Naive B cell (primary cell): Measurements from ENCODE around the gene ATP6V0A1. TPM values are rescaled to one million over a fixed set of nuclear protein-coding genes. Genes with fewer than 3 reads are reported as not detected.
"Not testable (repeated sequence)": the region's sequence is repeated elsewhere in the genome, so short reads cannot be mapped to it uniquely, and the experiment has no call there.

Experiments used
- ATAC-seq, 2 donors: fragments of 150-1000 bp; cut with Tn5 transposase; 2 replicates each; pipeline ENCODE4 v1.10.0; 2021; ENCODE audit warnings: low read depth in 2 of 2, mild to moderate bottlenecking in 2 of 2, moderate library complexity in 2 of 2
- DNase-seq: peaks from one replicate; pipeline ENCODE4 v3.0.0; 2022
- H3K27ac Mint-ChIP-seq, 6 donors: one replicate each; pipeline ENCODE4 v1.8.0; 2020 to 2022; ENCODE audit warnings: mild to moderate bottlenecking in 6 of 6, mixed read lengths in 6 of 6, moderate library complexity in 5 of 6, inconsistent platforms in 2 of 6
- H3K27me3 Mint-ChIP-seq, 3 donors: one replicate each; pipeline ENCODE4 v1.8.0; 2021 to 2022; ENCODE audit warnings: mixed read lengths in 3 of 3, mild to moderate bottlenecking in 1 of 3
- H3K36me3 Mint-ChIP-seq, 2 donors: one replicate each; pipeline ENCODE4 v1.8.0; 2020 to 2022; ENCODE audit warnings: mixed read lengths in 2 of 2, inconsistent platforms in 1 of 2, mild to moderate bottlenecking in 1 of 2
- H3K4me1 Mint-ChIP-seq, 3 donors: one replicate each; pipeline ENCODE4 v1.8.0; 2020 to 2022; ENCODE audit warnings: mixed read lengths in 3 of 3, inconsistent platforms in 1 of 3, mild to moderate bottlenecking in 1 of 3, moderate library complexity in 1 of 3
- H3K4me3 Mint-ChIP-seq, 8 donors: one replicate each; pipeline ENCODE4 v1.8.0; 2020 to 2022; ENCODE audit warnings: mild to moderate bottlenecking in 8 of 8, mixed read lengths in 8 of 8, moderate library complexity in 8 of 8, inconsistent platforms in 2 of 8
- H3K9me3 Mint-ChIP-seq, 7 donors: one replicate each; pipeline ENCODE4 v1.8.0; 2020 to 2022; ENCODE audit warnings: mixed read lengths in 7 of 7, mild to moderate bottlenecking in 5 of 7, inconsistent platforms in 2 of 7, moderate library complexity in 1 of 7
- polyA plus RNA-seq, 6 donors: library from polyadenylated mRNA; unstranded; fragments of 300-500 nt; fragmentation: Illumina TruSeq; gene quantifications; one replicate each; pipeline ENCODE4 v1.2.3, GENCODE V29; 2021; ENCODE audit warnings: low read depth in 6 of 6

ATP6V0A1 gene
- polyA plus RNA-seq, 6 donors from 2014 or later = 42.5 to 81.0 (median 62.8) TPM

DNA sequence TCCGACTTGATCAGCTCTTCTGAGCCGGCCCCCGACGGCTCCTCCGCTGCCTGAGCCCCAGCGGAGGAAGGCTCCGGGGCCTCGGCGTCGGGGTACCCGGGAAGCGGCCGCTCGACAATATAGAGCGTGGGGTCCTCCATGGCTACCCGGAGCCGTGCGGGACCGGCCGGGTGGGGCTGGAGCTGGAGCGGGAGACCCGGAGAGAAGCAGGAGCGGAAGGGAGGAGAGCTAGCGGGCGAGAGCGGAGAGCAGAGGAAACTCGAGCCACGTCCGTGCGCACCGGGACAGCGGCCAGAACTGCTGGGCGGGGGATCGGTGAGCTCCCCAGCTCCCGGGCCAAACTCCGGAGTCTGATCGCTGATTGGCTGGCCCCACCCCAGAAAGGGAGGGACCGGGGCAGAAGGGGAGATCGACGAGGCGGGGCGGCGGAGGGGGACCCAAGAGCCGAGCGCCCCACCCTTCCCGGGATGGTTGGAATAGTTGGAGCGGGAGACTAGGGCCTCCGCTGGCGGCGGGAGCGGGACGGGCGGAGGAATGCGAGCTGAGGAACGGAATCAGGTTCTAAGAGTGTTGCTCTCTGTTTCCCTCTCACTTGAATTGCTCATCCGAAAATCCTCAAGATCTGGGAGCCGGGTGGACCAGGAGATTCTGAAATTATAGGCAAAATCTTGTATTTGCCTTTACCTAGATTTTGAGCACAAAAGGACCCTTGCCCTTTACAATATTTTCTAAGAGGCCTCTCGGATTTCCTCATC is 35.5 kb upstream of the ATP6V0A1 start, which contains the start of gene CAVIN1:
CAVIN1 (minus strand) TSS at position 299 of the 755 bp plus-strand sequence; CDS start at position 140, 159 bp downstream.
- H3K27ac Mint-ChIP-seq = peak within 1 kb of the TSS in 2 of 6 donors; percentile 34 to 56

DNA sequence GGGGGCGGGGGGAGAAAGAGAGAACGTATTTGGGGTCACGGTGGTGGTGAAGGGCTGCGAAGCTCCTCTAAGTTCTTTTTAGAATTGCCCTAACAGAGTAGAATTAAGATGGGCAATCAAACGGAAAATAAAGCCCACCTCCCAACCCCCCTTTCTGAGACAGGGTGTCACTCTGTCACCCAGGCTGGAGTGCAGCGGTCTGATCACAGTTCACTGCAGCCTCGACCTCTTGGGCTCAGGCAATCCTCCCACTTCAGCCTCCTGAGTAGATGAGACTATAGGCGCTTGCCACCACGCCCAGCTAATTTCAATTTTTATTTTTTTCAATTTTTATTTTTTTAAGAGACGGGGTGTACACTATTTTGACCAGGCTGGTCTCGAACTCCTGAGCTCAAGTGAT is 34.9 kb upstream of the ATP6V0A1 start:
- Mint-ChIP-seq H3K27me3 (peaks cover 14 to 56% (median 41%) of the 10 kb centered on the region in 3 donors), H3K4me1 (peaks cover 18 to 24% (median 20%) of the 10 kb centered on the region in 3 donors), H3K4me3 (peak overlapping the region in 6 of 8 donors; percentile 53 to 95 (median 88)), H3K9me3 (no peaks in the 10 kb centered on the region), H3K27ac (no peak overlapping the region), H3K36me3 (no peaks in the 10 kb centered on the region)
- DNase-seq (no peak), ATAC-seq (no peak)

More for the DNA sequence above, 35.5 kb upstream of the ATP6V0A1 start, which contains the start of gene CAVIN1:
- ATAC-seq (peak; percentile 19 to 39), DNase-seq (no peak)
- no peaks in the 10 kb centered on the region for H3K36me3 Mint-ChIP-seq
- H3K4me1 Mint-ChIP-seq = peaks cover 12 to 17% (median 15%) of the 10 kb centered on the region in 3 donors
- no peaks in the 10 kb centered on the region for H3K9me3 Mint-ChIP-seq
- H3K4me3 Mint-ChIP-seq = peak within 1 kb of the TSS; percentile 83 to 95 (median 89)
- H3K27me3 Mint-ChIP-seq = peaks cover 10 to 53% (median 41%) of the 10 kb centered on the region in 3 donors

DNA sequence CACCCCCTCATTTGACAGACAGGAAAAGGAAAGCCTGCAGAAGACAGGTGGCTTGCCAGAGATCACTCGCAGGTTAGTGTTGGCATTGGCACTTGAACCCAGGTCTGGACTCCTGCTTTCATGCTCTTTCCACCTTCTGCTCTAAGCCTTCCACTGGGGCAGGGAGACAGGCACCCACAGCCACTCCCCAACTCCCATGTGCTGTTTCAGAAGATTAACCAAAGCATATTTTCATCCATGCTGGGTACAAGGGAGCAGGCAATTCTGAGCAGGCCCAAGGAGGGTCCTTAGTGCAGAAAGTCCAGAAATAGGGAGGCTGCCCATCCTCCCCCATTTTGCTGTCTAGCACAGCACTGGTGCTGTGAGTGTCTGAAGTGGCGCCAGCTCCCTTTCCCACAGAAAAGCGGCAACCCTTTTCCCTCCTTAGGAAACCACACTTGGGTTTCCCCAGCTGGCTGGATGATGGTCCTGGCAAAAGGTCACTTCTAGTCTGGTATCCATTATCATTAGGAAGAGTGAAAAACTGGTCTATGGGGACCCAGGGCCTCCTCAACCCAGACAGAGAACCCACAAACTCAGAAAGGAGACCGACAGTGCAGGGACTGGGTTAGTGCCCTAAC is 33.6 kb upstream of the ATP6V0A1 start:
- peaks cover 18 to 24% (median 21%) of the 10 kb centered on the region in 3 donors for H3K4me1 Mint-ChIP-seq
- peak overlapping the region in 3 of 8 donors; percentile 40 to 64 (median 43) for H3K4me3 Mint-ChIP-seq
- DNase-seq (no peak), ATAC-seq (no peak)
- H3K9me3 Mint-ChIP-seq = no peaks in the 10 kb centered on the region
- no peaks in the 10 kb centered on the region for H3K36me3 Mint-ChIP-seq
- H3K27ac Mint-ChIP-seq = peak overlapping the region in 1 of 6 donors; percentile 54
- H3K27me3 Mint-ChIP-seq = peaks cover 14 to 48% (median 32%) of the 10 kb centered on the region in 3 donors

DNA sequence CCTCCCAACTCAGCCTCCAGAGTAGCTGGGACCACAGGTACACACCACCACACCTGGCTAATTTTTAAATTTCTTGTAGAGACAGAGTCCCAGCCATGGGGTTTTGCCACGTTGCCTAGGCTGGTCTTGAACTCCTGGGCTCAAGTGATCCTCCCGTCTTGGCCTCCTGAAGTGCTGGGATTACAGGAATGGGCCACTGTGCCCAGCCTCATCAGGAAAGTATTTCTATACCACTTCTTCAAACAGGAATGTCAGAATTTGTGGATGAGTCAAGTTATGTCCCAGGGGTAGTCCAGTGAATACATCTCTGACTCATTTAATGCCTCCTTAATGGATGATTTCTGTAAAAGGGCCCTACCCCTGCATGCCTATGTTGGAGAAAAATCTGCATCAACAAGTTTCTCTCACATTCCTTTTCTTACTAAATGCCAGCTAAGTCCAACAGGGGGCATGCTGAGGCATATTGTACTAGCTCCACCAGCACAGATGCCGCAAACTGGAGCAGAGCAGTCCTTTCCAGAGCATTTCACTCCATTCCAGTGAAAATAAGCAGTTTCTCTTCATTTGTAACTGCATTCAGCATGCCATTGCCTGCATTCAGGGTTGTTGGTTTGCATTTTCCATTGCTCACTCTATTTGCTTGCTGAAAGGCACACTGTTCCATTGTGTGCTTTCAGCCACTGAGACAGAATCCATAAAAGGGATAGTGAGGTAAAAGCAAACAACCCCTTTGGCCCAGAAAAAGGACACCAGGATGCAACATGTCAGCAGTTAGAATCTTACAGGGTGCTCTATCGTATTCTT is 30.3 kb upstream of the ATP6V0A1 start:
- H3K4me3 Mint-ChIP-seq = peak overlapping the region in 1 of 8 donors; percentile 9
- H3K27me3 Mint-ChIP-seq = peaks cover 6 to 22% (median 8%) of the 10 kb centered on the region in 3 donors
- ATAC-seq (peak; percentile 61 to 89), DNase-seq (peak; percentile 48)
- no peaks in the 10 kb centered on the region for H3K9me3 Mint-ChIP-seq
- peaks cover 6 to 12% (median 8%) of the 10 kb centered on the region in 3 donors for H3K4me1 Mint-ChIP-seq
- no peak overlapping the region for H3K27ac Mint-ChIP-seq
- H3K36me3 Mint-ChIP-seq = no peaks in the 10 kb centered on the region

DNA sequence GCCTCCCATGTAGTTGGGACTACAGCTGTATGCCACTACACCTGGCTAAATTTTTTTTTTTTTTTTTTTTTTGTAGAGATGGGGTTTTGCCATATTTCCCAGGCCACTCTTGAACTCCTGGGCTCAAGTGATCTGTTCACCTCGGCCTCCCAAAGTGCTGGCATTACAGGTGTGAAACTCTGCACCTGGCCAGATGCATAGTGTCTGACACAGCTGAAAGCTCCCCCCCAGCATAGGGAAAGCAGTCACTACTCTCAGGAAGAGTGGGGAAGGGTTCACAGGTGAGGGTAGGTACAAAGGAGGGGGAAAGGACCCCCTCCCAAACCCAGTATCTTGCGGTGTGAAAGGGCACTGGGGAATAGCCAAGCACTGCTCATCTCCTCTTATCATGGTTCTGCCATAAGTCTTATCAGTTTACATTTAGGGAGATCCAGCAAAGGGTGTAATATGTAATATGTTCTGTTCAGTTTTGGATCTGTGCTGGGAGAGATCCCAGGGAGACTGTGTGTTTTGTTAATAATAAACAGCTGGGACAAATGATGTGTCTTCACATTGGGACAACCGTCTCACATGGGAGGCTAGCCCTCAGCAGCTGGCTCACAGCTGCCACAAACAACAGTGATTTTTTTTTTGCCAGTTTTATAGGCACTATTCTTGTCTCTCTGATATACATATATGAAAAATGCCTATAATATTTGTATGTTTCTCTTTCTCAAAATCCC is 28.8 kb upstream of the ATP6V0A1 start:
- H3K4me3 Mint-ChIP-seq = peak overlapping the region in 1 of 8 donors; percentile 3
- no peak for ATAC-seq
- peaks cover 6 to 11% (median 8%) of the 10 kb centered on the region in 3 donors for H3K4me1 Mint-ChIP-seq
- no peaks in the 10 kb centered on the region for H3K36me3 Mint-ChIP-seq
- H3K27me3 Mint-ChIP-seq = peaks cover 2 to 14% (median 5%) of the 10 kb centered on the region in 3 donors
- H3K27ac Mint-ChIP-seq = peak overlapping the region in 1 of 6 donors; percentile 66
- DNase-seq = no peak
- H3K9me3 Mint-ChIP-seq = no peaks in the 10 kb centered on the region

DNA sequence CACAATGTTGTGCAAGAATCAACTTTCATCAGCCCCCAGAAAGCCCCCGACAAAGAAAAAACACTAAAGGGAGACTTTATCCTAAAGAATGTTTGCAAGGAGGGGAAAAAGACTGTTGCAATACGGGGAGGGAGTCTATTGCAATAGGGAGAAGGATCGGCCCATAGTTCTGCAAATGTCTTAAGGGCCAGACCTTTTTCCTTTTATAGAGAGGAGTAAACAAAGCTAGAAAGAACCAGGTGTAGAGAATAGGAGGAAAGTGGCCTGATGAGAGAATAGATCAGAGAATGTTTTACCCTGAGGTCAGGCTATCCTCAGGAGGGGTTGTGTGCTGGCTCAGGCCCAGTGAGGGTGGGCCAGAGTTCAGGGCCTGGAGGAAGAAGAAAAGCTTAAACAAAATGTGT is 26.9 kb upstream of the ATP6V0A1 start:
- Mint-ChIP-seq H3K4me3 (no peak overlapping the region), H3K27me3 (peaks cover 0 to 5% (median 5%) of the 10 kb centered on the region in 3 donors), H3K4me1 (peaks cover 6 to 11% (median 8%) of the 10 kb centered on the region in 3 donors), H3K9me3 (no peaks in the 10 kb centered on the region), H3K36me3 (no peaks in the 10 kb centered on the region), H3K27ac (peak overlapping the region in 1 of 6 donors; percentile 30)
- ATAC-seq (no peak), DNase-seq (no peak)

DNA sequence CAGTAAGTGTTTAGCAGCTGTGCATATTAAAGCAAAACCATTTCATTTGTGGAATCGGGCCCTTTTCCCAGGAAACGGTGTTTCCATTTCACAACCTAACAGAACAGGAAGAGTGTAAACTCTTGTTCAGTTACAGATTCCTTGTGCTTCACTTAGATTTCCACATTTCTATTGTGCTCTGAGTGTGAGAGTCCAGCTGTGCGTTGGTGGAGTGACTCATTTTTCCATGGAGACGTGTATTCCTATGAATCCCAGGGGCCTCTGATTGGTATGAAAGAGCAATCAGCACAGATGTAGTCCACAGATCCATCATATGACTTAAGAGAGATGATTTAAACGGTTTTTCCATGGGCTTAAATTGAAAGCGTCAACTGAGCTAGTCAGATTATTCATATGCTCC is 22.3 kb upstream of the ATP6V0A1 start:
- Mint-ChIP-seq H3K9me3 (no peaks in the 10 kb centered on the region), H3K4me1 (peaks cover 6 to 24% (median 11%) of the 10 kb centered on the region in 3 donors), H3K27ac (no peak overlapping the region), H3K27me3 (no peaks in the 10 kb centered on the region), H3K4me3 (no peak overlapping the region), H3K36me3 (no peaks in the 10 kb centered on the region)
- DNase-seq = no peak
- ATAC-seq = no peak

DNA sequence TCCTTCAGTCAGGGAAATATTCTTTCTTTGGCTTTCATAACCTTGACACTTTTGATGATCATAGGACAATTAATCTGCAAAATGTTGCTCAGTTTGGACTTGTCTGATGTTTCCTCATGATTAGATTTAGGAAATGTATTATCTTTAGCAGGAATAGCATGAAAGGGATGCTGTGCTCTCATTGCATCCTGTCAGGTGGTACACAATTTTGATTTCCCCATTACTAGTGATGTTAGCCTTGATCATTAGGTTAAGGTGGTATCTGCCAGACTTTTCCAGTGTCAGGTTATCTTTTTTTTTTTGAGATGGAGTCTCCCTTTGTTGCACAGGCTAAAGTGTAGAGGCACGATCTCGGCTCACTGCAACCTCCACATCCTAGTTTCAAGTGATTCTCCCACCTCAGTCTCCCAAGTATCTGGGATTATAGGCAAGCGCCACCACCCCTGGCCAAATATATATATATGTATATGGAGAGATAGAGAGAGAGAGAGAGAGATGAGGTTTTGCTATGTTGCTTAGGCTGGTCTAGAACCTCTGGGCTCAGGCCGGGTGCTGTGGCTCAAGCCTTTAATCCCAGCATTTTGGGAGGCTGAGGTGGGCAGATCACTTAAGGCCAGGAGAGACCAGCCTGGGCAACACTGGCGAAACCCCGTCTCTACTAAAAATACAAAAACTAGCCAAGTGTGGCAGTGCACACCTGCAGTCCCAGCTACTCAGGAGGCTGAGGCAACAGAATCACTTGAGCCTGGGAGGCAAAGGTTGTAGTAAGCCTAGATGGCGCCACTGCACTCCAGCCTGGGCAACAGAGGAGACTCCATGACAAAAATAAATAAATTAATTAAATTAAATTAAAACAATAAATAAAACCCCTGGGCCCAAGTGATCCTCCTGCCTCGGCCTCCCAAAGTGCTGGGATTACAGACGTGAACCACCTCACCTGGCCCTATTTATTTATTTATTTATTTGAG is 19.8 kb upstream of the ATP6V0A1 start:
- ATAC-seq (peak; percentile 69 to 88), DNase-seq (peak; percentile 52)
- Mint-ChIP-seq H3K4me1 (peaks cover 18 to 36% (median 21%) of the 10 kb centered on the region in 3 donors), H3K27me3 (no peaks in the 10 kb centered on the region), H3K36me3 (no peaks in the 10 kb centered on the region), H3K27ac (peak overlapping the region in 1 of 6 donors; percentile 36), H3K4me3 (peak overlapping the region in 2 of 8 donors; percentile 42 to 59), H3K9me3 (no peaks in the 10 kb centered on the region)

DNA sequence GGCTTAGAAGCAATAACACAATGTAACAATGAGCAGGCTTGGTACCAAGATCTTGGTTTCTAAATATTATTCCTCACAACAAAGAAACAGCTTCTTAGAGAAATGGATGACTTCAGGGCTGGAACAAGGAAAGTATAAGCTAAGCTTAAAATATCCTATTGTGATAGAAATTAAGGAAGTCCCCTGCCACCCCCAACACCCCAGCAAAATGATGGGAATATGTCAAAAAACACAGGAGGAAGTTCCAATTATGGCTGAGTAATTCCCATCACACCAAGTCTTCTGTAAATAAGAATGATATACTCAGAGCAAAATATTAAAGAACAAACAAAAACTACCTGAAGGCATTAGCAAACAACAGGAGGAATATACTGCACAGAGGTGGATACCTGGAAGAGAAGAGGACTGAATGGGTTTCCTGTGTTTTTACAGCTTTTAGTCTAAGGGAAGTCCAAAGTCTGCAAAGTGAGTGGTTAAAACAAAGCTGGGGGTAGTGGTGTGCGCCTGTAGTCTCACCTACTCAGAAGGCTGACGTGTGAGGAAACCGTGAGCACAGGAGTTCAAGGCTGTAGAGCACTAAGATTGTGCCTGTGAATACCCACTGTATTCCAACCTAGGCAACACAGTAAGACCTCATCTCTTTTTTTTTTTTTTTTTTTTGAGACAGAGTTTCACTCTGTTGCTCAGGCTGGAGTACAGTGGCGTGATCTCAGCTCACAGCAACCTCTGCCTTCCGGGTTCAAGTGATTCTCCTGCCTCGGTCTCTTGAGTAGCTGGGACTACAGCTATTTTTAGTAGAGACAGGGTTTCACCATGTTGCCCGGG is 17.1 kb upstream of the ATP6V0A1 start:
- Mint-ChIP-seq H3K4me1 (peaks cover 18 to 41% (median 21%) of the 10 kb centered on the region in 3 donors), H3K4me3 (peak overlapping the region in 1 of 8 donors; percentile 24), H3K36me3 (no peaks in the 10 kb centered on the region), H3K9me3 (no peaks in the 10 kb centered on the region), H3K27me3 (no peaks in the 10 kb centered on the region), H3K27ac (no peak overlapping the region)
- ATAC-seq = no peak
- no peak for DNase-seq

DNA sequence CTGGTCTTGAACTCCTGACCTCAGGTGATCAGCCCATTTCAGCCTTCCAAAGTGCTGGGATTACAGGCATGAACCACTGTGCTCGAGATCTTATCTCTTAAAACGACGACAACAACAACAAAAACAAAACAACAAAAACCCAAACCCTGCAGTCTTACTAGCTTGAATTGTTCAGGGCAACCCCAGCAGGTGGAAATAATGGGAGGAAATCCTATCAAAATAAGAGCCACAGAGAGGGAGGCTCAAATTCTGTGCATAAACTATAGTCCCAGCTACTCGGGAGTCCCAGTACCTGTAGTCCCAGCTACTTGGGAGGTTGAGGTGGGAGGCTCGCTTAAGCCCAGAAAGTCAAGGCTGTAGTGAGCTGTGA is 16.5 kb upstream of the ATP6V0A1 start:
- peaks cover 18 to 42% (median 21%) of the 10 kb centered on the region in 3 donors for H3K4me1 Mint-ChIP-seq
- DNase-seq (no peak), ATAC-seq (no peak)
- peak overlapping the region in 1 of 8 donors; percentile 24 for H3K4me3 Mint-ChIP-seq
- H3K36me3 Mint-ChIP-seq = no peaks in the 10 kb centered on the region
- no peaks in the 10 kb centered on the region for H3K27me3 Mint-ChIP-seq
- no peaks in the 10 kb centered on the region for H3K9me3 Mint-ChIP-seq
- peak overlapping the region in 1 of 6 donors; percentile 77 for H3K27ac Mint-ChIP-seq

DNA sequence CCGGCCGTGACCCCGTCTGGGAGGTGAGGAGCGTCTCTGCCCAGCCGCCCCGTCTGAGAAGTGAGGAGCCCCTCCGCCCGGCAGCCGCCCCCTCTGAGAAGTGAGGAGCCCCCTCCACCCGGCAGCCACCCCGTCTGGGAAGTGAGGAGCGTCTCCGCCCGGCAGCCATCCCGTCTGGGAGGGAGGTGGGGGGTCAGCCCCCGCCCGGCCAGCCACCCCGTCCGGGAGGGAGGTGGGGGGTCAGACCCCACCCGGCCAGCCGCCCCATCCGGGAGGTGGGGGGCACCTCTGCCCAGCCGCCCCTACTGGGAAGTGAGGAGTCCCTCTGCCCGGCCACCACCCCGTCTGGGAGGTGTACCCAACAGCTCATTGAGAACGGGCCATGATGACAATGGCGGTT is 9.5 kb upstream of the ATP6V0A1 start:
- H3K9me3 Mint-ChIP-seq, H3K4me3 Mint-ChIP-seq, DNase-seq, ATAC-seq, H3K27ac Mint-ChIP-seq, H3K27me3 Mint-ChIP-seq, H3K36me3 Mint-ChIP-seq: not testable (repeated sequence)
- H3K4me1 Mint-ChIP-seq = peaks cover 20 to 32% (median 21%) of the 10 kb centered on the region in 3 donors
